GM12865 (cell line): Measurements from ENCODE around the gene DDX54.

Experiments
- DNase-seq: peaks from one replicate; pipeline ENCODE4 v3.0.0; 2010; ENCODE audit warnings: low read depth
- H3K4me3 ChIP-seq: 2 replicates; pipeline ENCODE4 v1.5.1; 2011; ENCODE audit warnings: mild to moderate bottlenecking, low read depth, low read length, control low read depth
- TF ChIP-seq, protein P1 (sequence below): IDR thresholded peaks from 2 replicates; pipeline ENCODE4 v1.5.1; 2011; ENCODE audit warnings: low read length, control low read depth, low read depth, inconsistent platforms; ENCODE audit not compliant: insufficient read depth; ENCODE audit errors: missing control alignments

The DDX54 gene, protein sequence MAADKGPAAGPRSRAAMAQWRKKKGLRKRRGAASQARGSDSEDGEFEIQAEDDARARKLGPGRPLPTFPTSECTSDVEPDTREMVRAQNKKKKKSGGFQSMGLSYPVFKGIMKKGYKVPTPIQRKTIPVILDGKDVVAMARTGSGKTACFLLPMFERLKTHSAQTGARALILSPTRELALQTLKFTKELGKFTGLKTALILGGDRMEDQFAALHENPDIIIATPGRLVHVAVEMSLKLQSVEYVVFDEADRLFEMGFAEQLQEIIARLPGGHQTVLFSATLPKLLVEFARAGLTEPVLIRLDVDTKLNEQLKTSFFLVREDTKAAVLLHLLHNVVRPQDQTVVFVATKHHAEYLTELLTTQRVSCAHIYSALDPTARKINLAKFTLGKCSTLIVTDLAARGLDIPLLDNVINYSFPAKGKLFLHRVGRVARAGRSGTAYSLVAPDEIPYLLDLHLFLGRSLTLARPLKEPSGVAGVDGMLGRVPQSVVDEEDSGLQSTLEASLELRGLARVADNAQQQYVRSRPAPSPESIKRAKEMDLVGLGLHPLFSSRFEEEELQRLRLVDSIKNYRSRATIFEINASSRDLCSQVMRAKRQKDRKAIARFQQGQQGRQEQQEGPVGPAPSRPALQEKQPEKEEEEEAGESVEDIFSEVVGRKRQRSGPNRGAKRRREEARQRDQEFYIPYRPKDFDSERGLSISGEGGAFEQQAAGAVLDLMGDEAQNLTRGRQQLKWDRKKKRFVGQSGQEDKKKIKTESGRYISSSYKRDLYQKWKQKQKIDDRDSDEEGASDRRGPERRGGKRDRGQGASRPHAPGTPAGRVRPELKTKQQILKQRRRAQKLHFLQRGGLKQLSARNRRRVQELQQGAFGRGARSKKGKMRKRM

DNA sequence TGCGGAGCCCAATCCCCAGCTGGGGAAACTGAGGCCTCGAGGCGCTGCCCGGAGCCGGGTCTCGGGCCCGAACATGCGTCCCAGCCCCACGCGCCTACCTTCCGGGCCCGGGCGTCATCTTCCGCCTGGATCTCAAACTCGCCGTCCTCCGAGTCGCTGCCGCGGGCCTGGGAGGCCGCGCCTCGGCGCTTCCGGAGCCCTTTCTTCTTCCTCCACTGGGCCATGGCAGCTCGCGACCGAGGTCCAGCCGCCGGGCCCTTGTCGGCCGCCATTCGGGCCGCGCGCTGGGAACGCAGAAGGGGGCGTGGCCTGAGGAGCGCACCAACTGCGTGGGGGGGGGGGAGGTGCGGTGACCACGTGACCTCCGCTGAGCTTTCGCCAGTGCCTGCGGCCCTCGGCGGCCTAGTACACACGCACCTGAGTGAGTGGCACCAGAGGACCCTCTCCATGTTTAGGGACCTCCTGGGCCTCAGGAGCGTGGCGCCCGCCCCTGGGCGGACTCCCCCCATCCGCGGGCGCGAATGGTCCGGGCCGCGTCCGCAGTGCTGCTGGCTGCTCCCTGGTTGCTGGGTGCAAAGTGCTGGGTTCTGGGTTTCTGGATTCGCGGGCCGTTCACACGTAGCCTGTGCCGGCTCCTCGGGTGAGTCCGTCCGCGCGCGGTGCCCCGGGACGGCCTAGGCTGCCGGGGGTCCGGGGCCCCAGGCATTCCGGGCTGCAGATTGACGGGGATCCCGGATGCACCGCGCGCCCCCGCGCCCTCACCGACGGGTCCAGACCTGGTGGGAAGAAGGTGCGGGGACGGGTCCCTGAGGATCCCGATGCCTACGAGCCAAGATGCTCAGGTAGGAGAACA, at the start of gene DDX54, which contains the start of gene RITA1:
Gene DDX54, minus strand, starts transcription at position 299 of the 853 bp plus-strand sequence. Its CDS starts 27 bp downstream, at position 272.
Gene RITA1, plus strand, starts transcription at position 542 of the 853 bp plus-strand sequence. CDS start 1,026 bp downstream, outside the sequence.
- peak; percentile 93 for DNase-seq
- TF ChIP-seq, protein P1, sequence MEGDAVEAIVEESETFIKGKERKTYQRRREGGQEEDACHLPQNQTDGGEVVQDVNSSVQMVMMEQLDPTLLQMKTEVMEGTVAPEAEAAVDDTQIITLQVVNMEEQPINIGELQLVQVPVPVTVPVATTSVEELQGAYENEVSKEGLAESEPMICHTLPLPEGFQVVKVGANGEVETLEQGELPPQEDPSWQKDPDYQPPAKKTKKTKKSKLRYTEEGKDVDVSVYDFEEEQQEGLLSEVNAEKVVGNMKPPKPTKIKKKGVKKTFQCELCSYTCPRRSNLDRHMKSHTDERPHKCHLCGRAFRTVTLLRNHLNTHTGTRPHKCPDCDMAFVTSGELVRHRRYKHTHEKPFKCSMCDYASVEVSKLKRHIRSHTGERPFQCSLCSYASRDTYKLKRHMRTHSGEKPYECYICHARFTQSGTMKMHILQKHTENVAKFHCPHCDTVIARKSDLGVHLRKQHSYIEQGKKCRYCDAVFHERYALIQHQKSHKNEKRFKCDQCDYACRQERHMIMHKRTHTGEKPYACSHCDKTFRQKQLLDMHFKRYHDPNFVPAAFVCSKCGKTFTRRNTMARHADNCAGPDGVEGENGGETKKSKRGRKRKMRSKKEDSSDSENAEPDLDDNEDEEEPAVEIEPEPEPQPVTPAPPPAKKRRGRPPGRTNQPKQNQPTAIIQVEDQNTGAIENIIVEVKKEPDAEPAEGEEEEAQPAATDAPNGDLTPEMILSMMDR = no peak
- H3K4me3 ChIP-seq = peak within 1 kb of the TSS; percentile 94

DNA sequence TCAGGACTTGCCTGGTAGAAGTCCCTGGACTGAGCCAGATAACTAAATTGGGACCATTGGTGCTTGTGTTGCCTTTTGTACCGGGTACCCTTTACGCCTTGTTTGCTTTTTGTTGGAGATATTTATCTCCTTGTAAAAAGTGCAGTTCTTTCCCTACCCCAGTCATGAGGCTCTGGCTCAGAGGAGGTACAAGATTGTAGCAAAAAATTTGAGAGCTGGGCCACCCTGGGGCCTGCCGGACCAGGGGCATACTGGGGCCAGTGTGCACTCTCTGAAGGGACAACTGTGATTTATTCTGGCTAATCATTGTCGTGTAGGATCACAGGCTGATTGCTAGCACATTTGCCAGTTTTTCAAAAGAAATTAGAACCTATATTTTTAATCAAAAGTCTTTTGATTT, 49.2 kb upstream of the DDX54 start:
- no peak for DNase-seq
- H3K4me3 ChIP-seq = no peak overlapping the region
- TF ChIP-seq, protein P1 = no peak

DNA sequence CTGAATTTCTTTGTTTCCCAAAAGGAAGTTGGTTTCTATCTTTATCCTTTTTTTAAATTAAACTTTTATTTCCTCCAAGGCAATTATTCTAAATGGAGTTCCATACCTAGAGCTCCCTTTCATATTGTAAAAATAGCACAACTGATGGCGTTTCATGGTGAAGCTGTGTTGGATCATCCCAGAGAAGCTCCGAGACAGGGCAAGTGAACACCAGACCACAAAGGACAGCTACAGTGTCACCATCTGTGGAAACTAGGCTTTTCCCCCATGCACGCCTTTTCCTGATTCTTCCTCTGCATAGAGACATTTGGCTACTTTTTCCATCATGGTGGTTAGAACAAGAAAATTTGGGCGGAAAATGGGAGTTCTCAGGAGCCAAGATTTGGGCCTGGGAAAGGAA, 48.7 kb upstream of the DDX54 start:
- TF ChIP-seq, protein P1 = no peak
- no peak overlapping the region for H3K4me3 ChIP-seq
- no peak for DNase-seq

DNA sequence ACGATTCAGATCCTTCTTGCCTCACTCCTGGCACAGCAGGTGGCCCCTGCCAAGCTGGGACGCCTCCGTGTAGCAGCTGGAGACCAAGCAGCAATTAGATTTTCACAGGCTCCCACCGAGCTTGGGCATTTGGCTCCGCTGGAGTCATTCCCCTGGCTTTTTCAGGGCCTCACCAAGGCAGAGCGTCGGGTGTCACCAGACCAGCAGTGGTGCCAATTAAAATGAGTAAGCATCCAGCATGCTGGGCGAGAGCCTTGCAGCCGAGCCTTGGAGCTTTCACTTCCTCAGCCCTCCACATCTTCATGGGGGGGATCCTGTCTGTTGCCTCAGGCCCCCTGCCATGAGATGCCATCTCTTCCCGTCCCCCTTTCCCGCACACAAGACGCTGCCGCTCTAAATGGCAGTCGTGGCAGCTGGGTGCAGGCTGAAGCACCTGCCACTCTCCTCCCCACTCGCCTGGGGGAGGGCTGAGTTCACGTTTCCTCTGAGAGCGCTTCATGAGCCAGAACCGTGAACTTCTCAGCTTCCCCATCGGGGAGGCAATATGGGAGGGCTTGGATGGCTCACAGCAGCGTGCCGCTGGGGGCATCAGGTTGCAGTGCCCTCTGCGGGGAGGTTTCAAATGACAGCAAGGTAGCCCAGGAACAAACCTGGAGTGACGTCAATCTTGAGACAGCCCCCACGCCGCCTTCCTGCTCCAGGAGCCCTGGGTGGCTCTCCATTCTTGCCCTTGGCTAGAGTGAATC, 47.7 kb upstream of the DDX54 start:
- peak; percentile 90 for DNase-seq
- TF ChIP-seq, protein P1 = peak; percentile 29
- peak overlapping the region; percentile 28 for H3K4me3 ChIP-seq

DNA sequence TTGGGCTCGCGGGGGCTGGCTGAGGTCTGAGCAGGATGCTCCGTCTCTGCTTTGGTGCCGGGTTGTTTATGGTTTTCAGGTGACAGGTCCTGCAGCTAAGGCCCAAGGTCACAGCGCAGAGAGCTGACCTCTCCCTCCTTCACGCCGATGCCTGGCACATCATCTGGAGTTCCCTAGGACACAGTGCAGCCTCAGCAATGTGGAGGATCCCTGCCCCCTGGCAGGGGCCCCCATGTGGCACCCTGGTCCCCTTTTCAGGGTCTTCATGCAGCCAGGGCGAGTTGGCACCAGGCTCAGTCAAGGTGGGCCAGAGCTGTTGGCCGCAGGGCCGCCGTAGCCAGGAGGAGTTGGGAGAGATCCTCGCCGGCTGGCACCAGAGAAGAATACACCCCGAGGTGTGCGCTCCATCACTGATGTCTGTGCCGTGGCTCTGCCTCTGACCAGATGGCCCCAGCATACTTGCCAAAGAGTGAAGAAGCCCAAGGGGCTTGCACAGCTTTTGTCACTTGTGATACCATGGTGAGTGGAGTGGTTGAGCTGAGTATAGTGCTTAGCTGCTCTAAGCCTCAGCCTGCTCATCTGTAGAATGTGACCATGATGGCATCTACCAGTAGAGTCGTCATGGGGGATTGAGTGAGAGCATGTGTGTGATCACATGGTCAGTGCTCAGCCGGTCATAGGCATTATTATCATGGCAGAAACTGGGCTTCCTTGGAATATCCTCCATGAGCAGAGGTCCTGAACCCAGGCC, 47.0 kb upstream of the DDX54 start:
- TF ChIP-seq, protein P1 = no peak
- peak overlapping the region; percentile 28 for H3K4me3 ChIP-seq
- DNase-seq = peak; percentile 18
